ENCODE results near the gene CCDC91.

Gene CCDC91

DNA sequence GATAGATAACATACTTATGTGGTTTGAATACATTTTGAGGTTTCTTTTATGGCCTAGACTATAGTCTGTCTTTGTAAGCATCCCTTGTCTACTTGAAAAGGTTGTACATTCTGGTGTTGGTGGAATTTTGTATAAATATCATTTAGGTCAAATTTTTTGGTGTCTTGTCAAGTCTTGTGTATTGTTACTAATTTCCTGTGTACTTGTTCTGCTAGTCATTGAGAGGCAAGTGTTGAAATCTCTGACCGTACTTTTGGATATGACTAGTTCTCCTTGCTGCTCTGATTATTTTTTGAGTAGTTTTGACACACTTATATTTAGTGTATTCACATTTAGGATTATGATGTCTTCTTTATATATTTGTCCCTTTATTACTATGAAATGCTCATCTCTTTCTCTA lies 219.6 kb downstream of the CCDC91 start:
- Histone ChIP-seq H3K4me1 (ENCODE audit: control insufficient read depth, insufficient read depth, low read length) (no peaks in the 10 kb centered on the region), H3K9ac (ENCODE audit: low read length) (no peak overlapping the region), H3K27me3 (ENCODE audit: control insufficient read depth, insufficient read depth, low read length) (no peaks in the 10 kb centered on the region), H3K36me3 (ENCODE audit: control insufficient read depth, insufficient read depth, low read length) (no peaks in the 10 kb centered on the region), H3K9me3 (ENCODE audit: control insufficient read depth, insufficient read depth, low read depth, low read length) (no peaks in the 10 kb centered on the region), H3K27ac (ENCODE audit: low read depth, low read length) (no peak overlapping the region), H3K4me3 (ENCODE audit: low read depth, low read length) (no peak overlapping the region)

DNA sequence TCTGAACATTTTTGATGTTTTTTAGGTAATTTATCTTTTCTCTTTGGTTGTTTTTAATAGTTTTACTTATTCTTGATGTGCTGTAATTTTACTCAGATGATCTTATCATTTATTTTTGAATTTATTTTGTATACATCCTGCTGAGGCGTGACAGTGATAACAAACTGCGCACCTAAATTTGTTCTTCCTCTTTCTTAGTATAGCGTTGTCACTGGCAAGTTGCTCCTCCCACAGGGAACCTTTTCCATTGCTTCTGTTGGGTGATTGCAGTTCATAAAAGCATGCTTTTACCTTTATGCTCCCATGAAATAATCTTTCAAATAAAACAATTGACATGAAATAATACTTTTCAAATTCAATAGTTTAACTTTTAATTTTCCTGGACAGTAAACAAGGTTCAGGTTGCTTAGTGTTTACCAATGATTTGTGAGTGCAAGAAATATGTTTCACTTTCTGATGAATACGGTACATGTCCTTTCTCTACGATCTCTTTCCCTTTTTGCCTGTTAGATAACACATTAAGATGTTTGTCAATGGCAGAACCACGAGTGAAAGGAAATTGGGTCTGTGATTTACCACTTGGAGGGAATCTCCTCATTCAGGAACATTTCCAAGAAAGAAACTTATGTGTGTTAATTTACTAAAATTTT lies 223.3 kb downstream of the CCDC91 start:
- Histone ChIP-seq H3K4me3 (ENCODE audit: low read depth, low read length) (no peak overlapping the region), H3K4me1 (ENCODE audit: control insufficient read depth, insufficient read depth, low read length) (peaks cover 12% of the 10 kb centered on the region; the same call in 1 of the 2 replicates), H3K36me3 (ENCODE audit: control insufficient read depth, insufficient read depth, low read length) (no peaks in the 10 kb centered on the region), H3K27ac (ENCODE audit: low read depth, low read length) (peak overlapping the region; percentile 1; the same call in 1 of the 2 replicates), H3K9ac (ENCODE audit: low read length) (no peak overlapping the region), H3K9me3 (ENCODE audit: control insufficient read depth, insufficient read depth, low read depth, low read length) (no peaks in the 10 kb centered on the region), H3K27me3 (ENCODE audit: control insufficient read depth, insufficient read depth, low read length) (no peaks in the 10 kb centered on the region)

DNA sequence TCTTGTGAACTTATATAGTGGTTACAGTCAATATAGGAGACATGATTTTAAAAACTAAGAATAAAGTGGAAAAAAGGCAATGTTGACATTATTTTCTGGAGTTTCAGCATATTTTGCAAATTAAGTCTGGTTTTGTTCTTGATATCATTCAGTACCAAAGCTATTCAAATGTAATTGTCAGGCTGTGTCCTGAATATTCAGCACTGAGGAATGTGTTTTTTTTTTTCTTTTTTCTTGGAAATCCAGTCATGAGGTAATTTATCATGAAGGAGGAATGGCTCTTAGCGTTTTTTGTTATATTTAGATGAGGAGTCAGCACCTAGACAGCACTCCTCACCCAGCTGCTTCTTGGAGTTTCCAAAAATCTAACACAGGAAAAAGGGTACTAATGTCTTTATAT lies 225.5 kb downstream of the CCDC91 start:
- Histone ChIP-seq H3K27ac (ENCODE audit: low read depth, low read length) (no peak overlapping the region), H3K36me3 (ENCODE audit: control insufficient read depth, insufficient read depth, low read length) (no peaks in the 10 kb centered on the region), H3K4me3 (ENCODE audit: low read depth, low read length) (no peak overlapping the region), H3K4me1 (ENCODE audit: control insufficient read depth, insufficient read depth, low read length) (peaks cover 12% of the 10 kb centered on the region; the same call in 1 of the 2 replicates), H3K9ac (ENCODE audit: low read length) (no peak overlapping the region), H3K9me3 (ENCODE audit: control insufficient read depth, insufficient read depth, low read depth, low read length) (no peaks in the 10 kb centered on the region), H3K27me3 (ENCODE audit: control insufficient read depth, insufficient read depth, low read length) (no peaks in the 10 kb centered on the region)

- Histone ChIP-seq H3K27ac (ENCODE audit: low read depth, low read length) (no peak overlapping the region), H3K27me3 (ENCODE audit: control insufficient read depth, insufficient read depth, low read length) (no peaks in the 10 kb centered on the region), H3K9ac (ENCODE audit: low read length) (no peak overlapping the region), H3K9me3 (ENCODE audit: control insufficient read depth, insufficient read depth, low read depth, low read length) (no peaks in the 10 kb centered on the region), H3K4me1 (ENCODE audit: control insufficient read depth, insufficient read depth, low read length) (peaks cover 3% of the 10 kb centered on the region; the same call in 1 of the 2 replicates), H3K36me3 (ENCODE audit: control insufficient read depth, insufficient read depth, low read length) (no peaks in the 10 kb centered on the region), H3K4me3 (ENCODE audit: low read depth, low read length) (no peak overlapping the region)
Measured at GRCh38 chr12:28421374-28421773, 231.1 kb downstream of the CCDC91 start.

DNA sequence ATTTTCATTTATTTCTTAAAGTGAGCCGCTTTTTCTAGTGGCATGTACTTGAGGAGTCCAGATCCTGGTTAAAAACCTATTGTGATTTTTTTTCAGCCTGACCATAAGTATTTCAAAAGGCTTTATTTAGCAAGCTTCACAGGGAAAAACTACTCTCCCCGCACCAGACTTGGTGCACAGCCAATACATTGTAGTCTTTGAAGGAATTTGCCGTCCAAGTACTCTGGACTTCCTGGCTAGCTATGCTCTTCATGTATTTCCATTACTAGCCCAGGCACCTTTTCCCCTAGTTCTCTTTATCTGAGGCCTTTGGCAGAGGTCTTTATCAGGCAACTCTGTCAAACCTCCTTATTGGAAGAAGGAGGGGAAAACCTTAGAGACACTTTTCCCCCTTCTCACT lies 234.7 kb downstream of the CCDC91 start:
- Histone ChIP-seq H3K9ac (ENCODE audit: low read length) (no peak overlapping the region), H3K27me3 (ENCODE audit: control insufficient read depth, insufficient read depth, low read length) (no peaks in the 10 kb centered on the region), H3K4me1 (ENCODE audit: control insufficient read depth, insufficient read depth, low read length) (no peaks in the 10 kb centered on the region; the same call in 1 of the 2 replicates), H3K27ac (ENCODE audit: low read depth, low read length) (no peak overlapping the region), H3K4me3 (ENCODE audit: low read depth, low read length) (no peak overlapping the region), H3K36me3 (ENCODE audit: control insufficient read depth, insufficient read depth, low read length) (no peaks in the 10 kb centered on the region), H3K9me3 (ENCODE audit: control insufficient read depth, insufficient read depth, low read depth, low read length) (no peaks in the 10 kb centered on the region)

GRCh38 chr12:28425526-28425925 lies 235.3 kb downstream of the CCDC91 start:
- H3K9me3 ChIP-seq (ENCODE audit: control insufficient read depth, insufficient read depth, low read depth, low read length): no peaks in the 10 kb centered on the region
- H3K4me1 ChIP-seq (ENCODE audit: control insufficient read depth, insufficient read depth, low read length): no peaks in the 10 kb centered on the region; the same call in 1 of the 2 replicates
- no peak overlapping the region for H3K4me3 ChIP-seq (ENCODE audit: low read depth, low read length)
- no peak overlapping the region for H3K27ac ChIP-seq (ENCODE audit: low read depth, low read length)
- H3K9ac ChIP-seq (ENCODE audit: low read length): no peak overlapping the region
- H3K36me3 ChIP-seq (ENCODE audit: control insufficient read depth, insufficient read depth, low read length): no peaks in the 10 kb centered on the region
- H3K27me3 ChIP-seq (ENCODE audit: control insufficient read depth, insufficient read depth, low read length): no peaks in the 10 kb centered on the region

GRCh38 chr12:28427046-28427445 lies 236.8 kb downstream of the CCDC91 start:
- no peaks in the 10 kb centered on the region; the same call in 1 of the 2 replicates for H3K4me1 ChIP-seq (ENCODE audit: control insufficient read depth, insufficient read depth, low read length)
- no peaks in the 10 kb centered on the region for H3K27me3 ChIP-seq (ENCODE audit: control insufficient read depth, insufficient read depth, low read length)
- no peak overlapping the region for H3K4me3 ChIP-seq (ENCODE audit: low read depth, low read length)
- H3K9ac ChIP-seq (ENCODE audit: low read length): no peak overlapping the region
- H3K36me3 ChIP-seq (ENCODE audit: control insufficient read depth, insufficient read depth, low read length): no peaks in the 10 kb centered on the region
- no peak overlapping the region for H3K27ac ChIP-seq (ENCODE audit: low read depth, low read length)
- no peaks in the 10 kb centered on the region for H3K9me3 ChIP-seq (ENCODE audit: control insufficient read depth, insufficient read depth, low read depth, low read length)

DNA sequence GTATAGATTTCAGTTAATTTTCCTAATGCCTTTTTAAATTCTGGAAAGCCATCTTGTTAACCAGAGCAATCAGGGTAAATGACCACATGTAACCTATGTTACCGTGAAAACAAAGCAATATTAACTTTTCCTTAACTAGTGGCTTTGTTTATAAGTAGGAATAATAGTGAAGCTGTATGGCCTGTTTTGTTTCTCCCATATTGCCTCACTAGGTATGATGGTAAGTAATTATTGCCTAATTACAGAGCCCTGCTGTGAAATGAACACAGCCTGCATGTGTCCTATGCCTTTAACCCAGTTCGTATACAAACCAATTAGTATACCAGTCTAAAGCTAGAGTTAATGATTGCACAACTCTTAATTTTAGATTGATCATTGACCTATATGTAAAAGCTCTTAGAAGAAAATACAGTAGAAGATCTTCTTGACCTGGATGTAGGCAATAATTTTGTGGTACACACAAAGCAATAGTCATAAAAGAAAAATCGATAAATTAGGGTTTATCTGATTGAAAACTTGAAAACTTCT lies 249.9 kb downstream of the CCDC91 start:
- Histone ChIP-seq H3K9ac (ENCODE audit: low read length) (no peak overlapping the region), H3K27ac (ENCODE audit: low read depth, low read length) (no peak overlapping the region), H3K9me3 (ENCODE audit: control insufficient read depth, insufficient read depth, low read depth, low read length) (no peaks in the 10 kb centered on the region), H3K4me3 (ENCODE audit: low read depth, low read length) (no peak overlapping the region), H3K27me3 (ENCODE audit: control insufficient read depth, insufficient read depth, low read length) (no peaks in the 10 kb centered on the region), H3K4me1 (ENCODE audit: control insufficient read depth, insufficient read depth, low read length) (peaks cover 3% of the 10 kb centered on the region; the same call in 1 of the 2 replicates), H3K36me3 (ENCODE audit: control insufficient read depth, insufficient read depth, low read length) (no peaks in the 10 kb centered on the region)

DNA sequence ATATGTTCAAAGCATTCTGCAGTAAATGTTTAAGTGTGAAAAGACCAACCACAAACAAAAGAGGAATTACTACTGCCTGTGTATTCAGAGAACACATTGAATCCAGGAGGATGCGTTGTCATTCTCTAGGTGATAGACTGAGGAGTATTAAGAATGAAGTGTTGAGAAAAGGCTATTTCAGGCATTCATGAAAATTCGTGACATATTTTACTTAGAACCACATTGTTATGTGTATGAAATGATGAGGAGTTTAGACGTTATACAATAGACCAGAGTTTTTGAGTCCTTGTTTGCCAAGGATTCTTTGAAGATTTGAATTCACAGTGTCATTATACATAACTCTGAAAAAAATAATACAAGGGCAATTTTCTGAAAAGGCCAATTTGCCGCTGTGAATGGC lies 251.8 kb downstream of the CCDC91 start:
- H3K27ac ChIP-seq (ENCODE audit: low read depth, low read length): no peak overlapping the region
- no peaks in the 10 kb centered on the region for H3K9me3 ChIP-seq (ENCODE audit: control insufficient read depth, insufficient read depth, low read depth, low read length)
- no peak overlapping the region for H3K4me3 ChIP-seq (ENCODE audit: low read depth, low read length)
- H3K36me3 ChIP-seq (ENCODE audit: control insufficient read depth, insufficient read depth, low read length): no peaks in the 10 kb centered on the region
- H3K9ac ChIP-seq (ENCODE audit: low read length): no peak overlapping the region
- peaks cover 3% of the 10 kb centered on the region; the same call in 1 of the 2 replicates for H3K4me1 ChIP-seq (ENCODE audit: control insufficient read depth, insufficient read depth, low read length)
- H3K27me3 ChIP-seq (ENCODE audit: control insufficient read depth, insufficient read depth, low read length): no peaks in the 10 kb centered on the region

DNA sequence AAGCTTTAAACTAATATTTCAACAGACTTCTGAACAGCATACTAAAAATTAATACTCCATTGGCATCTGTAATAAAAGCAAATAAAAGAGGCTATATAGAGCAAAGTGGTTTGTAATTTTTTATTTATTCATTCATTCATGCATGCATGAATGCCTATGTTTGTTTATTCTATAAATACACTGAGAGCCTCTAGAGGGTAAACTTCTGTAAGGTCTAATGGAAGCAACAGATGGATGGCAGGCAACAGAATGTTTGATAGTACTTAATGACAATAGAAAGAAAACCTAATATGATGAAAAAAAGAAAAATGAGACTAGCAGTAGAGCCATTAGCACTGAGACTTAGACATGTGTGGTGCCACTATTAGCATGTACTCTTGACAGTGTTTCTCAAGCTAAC lies 253.1 kb downstream of the CCDC91 start:
- Histone ChIP-seq H3K36me3 (ENCODE audit: control insufficient read depth, insufficient read depth, low read length) (no peaks in the 10 kb centered on the region), H3K4me3 (ENCODE audit: low read depth, low read length) (no peak overlapping the region), H3K4me1 (ENCODE audit: control insufficient read depth, insufficient read depth, low read length) (peaks cover 3% of the 10 kb centered on the region; the same call in 1 of the 2 replicates), H3K27ac (ENCODE audit: low read depth, low read length) (no peak overlapping the region), H3K27me3 (ENCODE audit: control insufficient read depth, insufficient read depth, low read length) (no peaks in the 10 kb centered on the region), H3K9ac (ENCODE audit: low read length) (no peak overlapping the region), H3K9me3 (ENCODE audit: control insufficient read depth, insufficient read depth, low read depth, low read length) (no peaks in the 10 kb centered on the region)

DNA sequence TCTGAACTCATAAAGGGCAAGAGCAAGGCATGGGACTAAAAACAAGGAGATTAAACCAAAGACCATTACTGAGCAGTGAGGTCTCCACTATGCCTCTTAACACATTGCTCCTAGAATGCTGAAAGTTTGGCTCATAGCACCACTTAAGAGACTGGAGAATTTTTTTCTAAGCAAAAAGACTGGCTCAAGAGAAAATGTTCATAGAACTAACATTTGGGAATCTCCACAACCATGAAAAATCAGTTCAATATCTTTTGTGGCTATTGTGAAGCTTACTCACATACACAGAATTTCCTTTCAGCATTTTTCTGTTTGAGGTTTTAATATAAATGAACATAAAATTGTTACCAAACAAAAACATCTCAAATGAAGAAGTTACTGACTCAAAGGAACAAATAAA lies 255.8 kb downstream of the CCDC91 start:
- H3K36me3 ChIP-seq (ENCODE audit: control insufficient read depth, insufficient read depth, low read length): no peaks in the 10 kb centered on the region
- no peak overlapping the region for H3K27ac ChIP-seq (ENCODE audit: low read depth, low read length)
- no peak overlapping the region for H3K4me3 ChIP-seq (ENCODE audit: low read depth, low read length)
- no peaks in the 10 kb centered on the region for H3K27me3 ChIP-seq (ENCODE audit: control insufficient read depth, insufficient read depth, low read length)
- no peak overlapping the region for H3K9ac ChIP-seq (ENCODE audit: low read length)
- H3K4me1 ChIP-seq (ENCODE audit: control insufficient read depth, insufficient read depth, low read length): peaks cover 3% of the 10 kb centered on the region; the same call in 1 of the 2 replicates
- H3K9me3 ChIP-seq (ENCODE audit: control insufficient read depth, insufficient read depth, low read depth, low read length): no peaks in the 10 kb centered on the region
